Activated naive CD4-positive, alpha-beta T cell treated with anti-CD3 and anti-CD28 coated beads for 36 hours (primary cell): ENCODE measurements around the gene MACROD2. TPM values are rescaled to one million over a fixed set of nuclear protein-coding genes. Genes with fewer than 3 reads are reported as not detected.

Source experiments
- CTCF ChIA-PET: fragments of 350-600 bp; sonication (Branson Sonifier 250); formaldehyde crosslinking; loops from one replicate; lab custom pipeline; 2021; ENCODE audit warnings: antibody characterized with exemption; lab: Charles Lee
- DNase-seq: peaks from one replicate; pipeline ENCODE4 v3.0.0-alpha.2; 2020
- H3K27ac Mint-ChIP-seq: one replicate; pipeline ENCODE4 v1.8.0; 2021; ENCODE audit warnings: mild to moderate bottlenecking, mixed read lengths
- H3K27me3 Mint-ChIP-seq: one replicate; pipeline ENCODE4 v1.8.0; 2021; ENCODE audit warnings: low read depth, mixed read lengths
- H3K36me3 Mint-ChIP-seq: one replicate; pipeline ENCODE4 v1.8.0; 2021; ENCODE audit warnings: low read depth, mixed read lengths
- H3K4me1 Mint-ChIP-seq: one replicate; pipeline ENCODE4 v1.8.0; 2021; ENCODE audit warnings: low read depth, mixed read lengths
- H3K4me3 Mint-ChIP-seq: one replicate; pipeline ENCODE4 v1.8.0; 2021; ENCODE audit warnings: mild to moderate bottlenecking, moderate library complexity, mixed read lengths
- H3K9me3 Mint-ChIP-seq: one replicate; pipeline ENCODE4 v1.8.0; 2021; ENCODE audit warnings: mixed read lengths
- intact Hi-C: fragments of 100-400 bp; cut with micrococcal nuclease; formaldehyde crosslinking; loops from one replicate; pipeline ENCODE4 v1.15.1; 2023
- total RNA-seq, 2 experiments: library from RNA; stranded (reverse); gene quantifications; one replicate each; pipeline ENCODE4 v1.2.3, GENCODE V29; 2021

Gene MACROD2
- total RNA-seq, 2 experiments from 2014 or later: not detected

DNA sequence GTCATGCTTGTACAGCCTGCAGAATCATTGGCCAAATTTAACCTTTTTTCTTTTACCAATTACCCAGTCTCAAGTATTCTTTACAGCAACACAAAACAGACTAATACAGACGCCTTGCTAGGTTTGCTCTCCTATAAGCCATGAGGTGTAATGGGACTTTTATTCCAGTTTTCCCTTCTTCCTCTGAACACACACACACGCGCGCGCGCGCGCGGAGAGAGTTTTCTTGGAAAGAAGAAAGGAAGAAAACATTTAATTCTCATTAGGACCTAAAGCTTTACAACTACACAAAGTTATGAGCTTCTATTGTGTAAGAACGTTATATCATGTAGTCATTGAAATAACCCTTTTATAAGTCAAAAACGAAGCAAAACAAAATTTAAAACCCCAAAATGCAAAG, 1023.6 kb downstream of the MACROD2 start:
- intact Hi-C loops: no loop called here
- no peak for DNase-seq
- CTCF ChIA-PET: no interaction called here
- no peak overlapping the region for H3K4me3 Mint-ChIP-seq
- H3K36me3 Mint-ChIP-seq: no peaks in the 10 kb centered on the region
- peaks cover 7% of the 10 kb centered on the region for H3K9me3 Mint-ChIP-seq
- no peaks in the 10 kb centered on the region for H3K27me3 Mint-ChIP-seq
- H3K27ac Mint-ChIP-seq: no peak overlapping the region
- H3K4me1 Mint-ChIP-seq: no peaks in the 10 kb centered on the region

DNA sequence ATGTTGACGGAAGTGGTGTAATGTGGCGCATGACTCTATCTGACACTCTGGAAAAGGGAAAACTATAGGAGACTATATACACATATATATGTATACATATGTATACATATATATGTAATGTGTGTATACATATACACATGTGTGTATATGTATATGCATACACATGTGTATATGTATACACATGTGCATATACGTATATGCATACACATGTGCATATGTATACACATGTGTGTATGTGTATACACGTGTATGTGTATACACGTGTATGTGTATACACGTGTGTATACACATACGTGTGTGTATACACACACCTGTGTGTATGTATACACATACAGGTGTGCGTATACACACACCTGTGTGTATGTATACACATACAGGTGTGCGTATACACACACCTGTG, 1025.5 kb downstream of the MACROD2 start:
- Mint-ChIP-seq H3K27me3 (no peaks in the 10 kb centered on the region), H3K4me1 (no peaks in the 10 kb centered on the region)

DNA sequence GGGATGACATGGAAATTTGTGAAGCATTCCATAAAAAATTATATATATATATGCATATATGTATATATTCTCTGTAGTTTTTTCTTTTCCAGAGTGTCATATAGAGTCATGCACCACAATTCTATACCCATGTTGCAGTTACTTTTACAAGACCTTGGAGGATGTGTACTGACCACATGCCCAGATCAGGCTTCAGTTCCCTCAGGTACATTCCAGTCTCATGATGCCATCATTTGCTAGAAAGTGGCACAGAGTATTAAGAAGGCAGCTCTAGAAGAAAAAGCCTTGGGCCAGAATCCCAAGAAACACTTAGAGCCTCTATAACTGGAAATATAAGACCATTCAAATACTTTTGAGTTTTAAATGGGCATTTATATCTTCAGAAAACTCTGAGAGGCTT, 1027.6 kb downstream of the MACROD2 start:
- H3K4me1 Mint-ChIP-seq: no peaks in the 10 kb centered on the region

More for the DNA sequence above, 1025.5 kb downstream of the MACROD2 start:
- no peak for DNase-seq
- CTCF ChIA-PET: no interaction called here
- H3K9me3 Mint-ChIP-seq: peaks cover 8% of the 10 kb centered on the region
- no peaks in the 10 kb centered on the region for H3K36me3 Mint-ChIP-seq
- no peak overlapping the region for H3K27ac Mint-ChIP-seq
- H3K4me3 Mint-ChIP-seq: no peak overlapping the region
- intact Hi-C loops: no loop called here

DNA sequence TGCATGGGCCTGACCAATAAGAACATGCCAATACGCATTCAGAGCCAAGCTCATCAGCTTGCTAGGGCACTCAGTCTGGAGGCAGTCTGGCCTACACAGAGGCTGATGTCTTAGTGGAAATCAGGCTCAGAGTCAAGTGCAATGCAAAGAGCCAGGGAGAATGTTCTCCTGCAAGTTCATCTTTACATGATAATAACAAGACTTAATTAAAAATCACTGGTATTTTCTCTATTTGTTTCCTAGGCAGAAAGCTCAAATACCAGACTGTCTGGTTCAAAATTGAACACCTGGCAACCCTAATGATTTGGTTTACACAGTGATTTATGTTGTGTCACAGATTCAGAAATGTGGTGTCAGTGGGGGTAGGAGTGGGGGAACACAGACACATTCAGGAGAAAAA, 1031.4 kb downstream of the MACROD2 start:
- Mint-ChIP-seq H3K4me3 (no peak overlapping the region), H3K27me3 (no peaks in the 10 kb centered on the region), H3K27ac (no peak overlapping the region), H3K9me3 (peaks cover 3% of the 10 kb centered on the region), H3K4me1 (no peaks in the 10 kb centered on the region), H3K36me3 (no peaks in the 10 kb centered on the region)
- intact Hi-C loops: no loop called here
- CTCF ChIA-PET: no interaction called here
- DNase-seq: no peak

More for the DNA sequence above, 1027.6 kb downstream of the MACROD2 start:
- CTCF ChIA-PET: no interaction called here
- Mint-ChIP-seq H3K36me3 (no peaks in the 10 kb centered on the region), H3K9me3 (peaks cover 6% of the 10 kb centered on the region), H3K27ac (no peak overlapping the region), H3K4me3 (no peak overlapping the region), H3K27me3 (no peaks in the 10 kb centered on the region)
- no peak for DNase-seq
- intact Hi-C loops: no loop called here

DNA sequence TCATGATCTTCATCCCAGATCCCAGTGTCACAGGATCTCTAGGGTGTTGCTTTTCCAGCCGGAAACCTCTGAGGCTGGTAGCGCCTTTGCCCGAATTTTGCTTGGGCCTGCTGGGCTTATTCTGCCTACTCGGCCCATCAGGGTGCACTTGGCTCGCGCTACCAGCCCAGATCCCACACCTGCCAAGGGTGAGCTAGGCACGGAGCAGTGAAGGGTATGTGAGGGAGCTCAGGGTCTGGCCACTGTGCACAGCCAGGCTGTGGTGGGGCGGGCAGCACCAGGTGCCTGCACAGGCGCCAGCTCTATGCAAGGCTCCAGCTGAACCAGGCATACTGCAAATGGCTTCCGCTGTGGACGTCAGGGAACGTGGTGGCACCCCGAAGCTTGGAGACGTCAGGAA, 1035.5 kb downstream of the MACROD2 start:
- no peaks in the 10 kb centered on the region for H3K36me3 Mint-ChIP-seq
- H3K4me3 Mint-ChIP-seq: no peak overlapping the region
- no peaks in the 10 kb centered on the region for H3K27me3 Mint-ChIP-seq
- no peaks in the 10 kb centered on the region for H3K9me3 Mint-ChIP-seq
- CTCF ChIA-PET: no interaction called here
- intact Hi-C loops: no loop called here
- H3K27ac Mint-ChIP-seq: no peak overlapping the region
- no peak for DNase-seq
- H3K4me1 Mint-ChIP-seq: no peaks in the 10 kb centered on the region

DNA sequence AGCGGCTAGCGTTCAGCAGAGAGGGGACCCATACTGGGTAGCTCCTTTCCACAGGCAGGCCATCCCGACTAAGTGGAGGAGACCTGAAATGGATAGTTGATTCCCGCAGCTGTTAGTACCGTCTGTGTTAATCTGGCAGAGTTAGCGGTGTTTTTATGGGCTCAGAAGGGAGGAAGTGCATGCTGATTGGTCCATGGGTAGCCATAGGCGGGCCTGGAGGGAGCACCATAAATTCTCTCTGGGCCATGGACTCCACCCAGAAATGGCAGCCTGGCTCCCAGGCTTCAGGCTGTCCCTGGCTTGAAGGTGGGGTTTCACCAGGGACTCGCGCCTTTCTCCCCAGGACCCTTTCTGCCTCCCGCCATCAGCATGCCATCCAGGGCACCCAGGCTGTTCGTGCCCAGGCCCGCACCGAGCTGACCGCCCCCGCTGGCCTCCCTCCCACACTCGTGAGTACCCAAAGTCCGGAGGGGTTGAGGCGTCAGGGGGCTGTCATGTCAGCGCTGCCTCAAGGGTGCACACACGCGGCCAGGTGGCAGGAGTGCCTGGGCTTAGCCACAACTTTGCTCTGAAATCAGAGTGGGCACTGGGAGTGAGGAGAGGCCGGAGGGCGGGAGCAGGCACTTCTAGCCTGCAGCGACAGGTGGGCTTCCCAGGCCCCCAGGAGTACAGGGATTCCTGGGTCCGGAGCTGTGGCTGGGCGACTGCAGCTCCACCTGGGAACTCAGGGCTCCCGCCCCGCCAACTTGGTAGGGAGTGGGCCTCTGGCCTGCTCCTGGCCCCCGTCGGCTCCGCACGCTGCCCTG, 1036.4 kb downstream of the MACROD2 start:
- CTCF ChIA-PET: no interaction called here

DNA sequence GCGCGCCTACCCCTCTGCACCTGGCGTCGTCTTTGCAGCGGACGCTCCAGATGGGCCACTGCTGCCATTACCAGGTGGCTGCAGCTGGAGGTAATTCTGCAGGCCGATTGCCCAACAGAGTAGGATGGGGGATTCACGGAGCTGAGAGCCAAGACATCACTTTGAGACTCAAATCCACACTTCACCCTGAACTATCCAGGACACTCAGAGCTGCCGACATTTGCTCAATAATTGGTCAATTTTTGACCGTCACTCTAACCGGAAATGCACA, 1037.0 kb downstream of the MACROD2 start:
- H3K4me1 Mint-ChIP-seq: no peaks in the 10 kb centered on the region

More for the DNA sequence above, 1036.4 kb downstream of the MACROD2 start:
- intact Hi-C loops: no loop called here
- Mint-ChIP-seq H3K4me3 (no peak overlapping the region), H3K9me3 (no peaks in the 10 kb centered on the region), H3K36me3 (no peaks in the 10 kb centered on the region), H3K27me3 (no peaks in the 10 kb centered on the region), H3K27ac (no peak overlapping the region), H3K4me1 (no peaks in the 10 kb centered on the region)
- DNase-seq: no peak

DNA sequence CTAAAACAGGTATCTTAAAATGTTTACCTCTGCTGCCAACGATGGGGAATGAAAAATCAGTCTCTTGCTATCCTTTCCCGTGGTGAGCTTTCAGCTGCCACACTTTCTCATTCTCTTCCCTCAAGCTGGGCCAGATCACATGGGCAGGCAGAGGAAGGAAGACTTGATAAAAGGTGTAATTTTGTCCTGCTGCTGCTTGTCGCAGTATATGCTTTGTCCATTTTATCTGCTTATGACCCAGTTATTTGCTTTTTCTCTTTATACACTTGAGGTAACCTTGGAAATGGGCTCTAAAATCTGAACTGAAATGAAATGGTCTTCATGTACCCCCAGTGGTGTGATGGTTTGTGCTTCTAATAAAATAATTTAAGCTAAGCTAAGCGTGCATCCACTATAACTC, 1038.0 kb downstream of the MACROD2 start:
- DNase-seq: no peak
- no peaks in the 10 kb centered on the region for H3K27me3 Mint-ChIP-seq
- H3K36me3 Mint-ChIP-seq: no peaks in the 10 kb centered on the region
- CTCF ChIA-PET: no interaction called here
- intact Hi-C loops: no loop called here
- H3K4me1 Mint-ChIP-seq: no peaks in the 10 kb centered on the region
- H3K4me3 Mint-ChIP-seq: no peak overlapping the region
- no peaks in the 10 kb centered on the region for H3K9me3 Mint-ChIP-seq
- no peak overlapping the region for H3K27ac Mint-ChIP-seq

More for the DNA sequence above, 1037.0 kb downstream of the MACROD2 start:
- Mint-ChIP-seq H3K4me3 (no peak overlapping the region), H3K27ac (no peak overlapping the region), H3K36me3 (no peaks in the 10 kb centered on the region), H3K9me3 (no peaks in the 10 kb centered on the region), H3K27me3 (no peaks in the 10 kb centered on the region)
- CTCF ChIA-PET: no interaction called here
- no peak for DNase-seq
- intact Hi-C loops: no loop called here

DNA sequence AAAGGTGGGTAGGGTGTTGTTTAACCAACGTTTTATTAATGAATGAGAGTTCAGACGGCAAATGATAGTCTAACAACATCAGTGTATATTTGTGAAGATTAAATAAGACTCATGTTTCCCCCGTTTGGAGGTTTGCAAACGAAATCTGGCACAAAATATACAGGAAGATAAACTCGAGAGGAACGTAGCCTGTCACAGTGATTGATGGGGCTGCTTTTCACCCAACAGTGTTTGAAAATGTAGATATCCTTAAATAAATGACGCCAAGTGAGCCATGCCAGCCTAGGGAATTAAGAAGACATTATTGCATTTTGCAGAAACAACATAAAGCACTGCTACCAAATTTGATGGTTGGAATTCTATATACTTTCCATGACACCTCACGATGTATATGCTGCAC, 1038.6 kb downstream of the MACROD2 start:
- no peak overlapping the region for H3K27ac Mint-ChIP-seq
- DNase-seq: no peak
- no peaks in the 10 kb centered on the region for H3K36me3 Mint-ChIP-seq
- no peak overlapping the region for H3K4me3 Mint-ChIP-seq
- H3K27me3 Mint-ChIP-seq: no peaks in the 10 kb centered on the region
- H3K4me1 Mint-ChIP-seq: no peaks in the 10 kb centered on the region
- H3K9me3 Mint-ChIP-seq: no peaks in the 10 kb centered on the region
- intact Hi-C loops: no loop called here
- CTCF ChIA-PET: no interaction called here

DNA sequence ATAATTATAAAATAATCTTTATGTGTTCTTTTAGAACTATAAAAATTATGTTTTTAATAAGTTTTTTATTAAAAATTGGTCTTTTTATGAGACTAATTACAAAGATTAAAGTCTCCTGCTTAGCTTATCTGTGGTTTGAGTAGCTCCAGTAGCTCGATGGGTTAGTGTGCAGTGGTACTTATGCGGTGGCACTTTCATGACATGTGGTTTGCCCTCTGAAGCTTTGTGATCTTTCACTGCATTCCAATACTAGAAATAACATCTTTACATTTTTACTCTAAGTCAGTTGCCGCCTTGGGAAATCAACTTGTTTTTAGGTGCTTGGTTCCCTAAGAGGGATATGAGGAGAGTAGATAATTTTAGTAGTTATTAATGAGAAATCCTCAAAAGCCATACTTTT, 1041.6 kb downstream of the MACROD2 start:
- no peaks in the 10 kb centered on the region for H3K36me3 Mint-ChIP-seq
- H3K27ac Mint-ChIP-seq: no peak overlapping the region
- intact Hi-C loops: no loop called here
- H3K4me3 Mint-ChIP-seq: no peak overlapping the region
- H3K9me3 Mint-ChIP-seq: peaks cover 2% of the 10 kb centered on the region
- no peak for DNase-seq
- H3K4me1 Mint-ChIP-seq: no peaks in the 10 kb centered on the region
- CTCF ChIA-PET: no interaction called here
- H3K27me3 Mint-ChIP-seq: no peaks in the 10 kb centered on the region

DNA sequence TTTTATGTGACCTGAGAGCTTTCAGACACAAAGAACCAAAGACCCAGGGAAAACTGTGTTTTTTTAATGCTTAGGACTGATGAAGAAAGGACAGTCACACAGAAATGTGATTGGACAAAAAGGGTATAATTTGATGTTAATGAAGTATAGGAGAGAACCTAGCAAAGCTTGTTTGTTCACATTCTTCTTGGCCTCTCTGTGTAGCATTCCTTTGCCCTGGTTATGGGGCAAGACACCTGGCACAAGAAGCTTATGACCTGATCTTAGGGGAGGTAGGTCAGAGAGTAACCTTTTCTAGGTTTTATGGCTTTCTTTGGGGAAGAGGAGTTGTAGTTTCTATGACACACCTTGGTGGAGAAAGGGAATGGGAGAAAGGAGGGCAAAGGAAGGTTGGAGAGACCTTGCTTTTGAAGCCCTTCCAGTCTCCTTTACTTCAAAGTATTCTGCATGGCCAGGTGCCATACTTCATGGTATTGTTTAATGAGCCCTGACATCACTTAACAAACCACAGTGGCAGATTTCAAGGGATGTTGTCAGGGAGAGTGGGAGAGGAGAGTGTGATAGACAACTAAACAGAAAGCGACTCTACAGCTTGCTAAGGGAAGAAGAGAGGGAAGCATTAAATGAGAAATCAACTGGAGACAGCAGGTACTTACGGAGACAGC, 1043.9 kb downstream of the MACROD2 start:
- no peak overlapping the region for H3K4me3 Mint-ChIP-seq
- H3K36me3 Mint-ChIP-seq: no peaks in the 10 kb centered on the region
- CTCF ChIA-PET: no interaction called here
- no peaks in the 10 kb centered on the region for H3K27me3 Mint-ChIP-seq
- no peak overlapping the region for H3K27ac Mint-ChIP-seq
- H3K4me1 Mint-ChIP-seq: no peaks in the 10 kb centered on the region
- intact Hi-C loops: no loop called here
- H3K9me3 Mint-ChIP-seq: peaks cover 2% of the 10 kb centered on the region
- DNase-seq: no peak

DNA sequence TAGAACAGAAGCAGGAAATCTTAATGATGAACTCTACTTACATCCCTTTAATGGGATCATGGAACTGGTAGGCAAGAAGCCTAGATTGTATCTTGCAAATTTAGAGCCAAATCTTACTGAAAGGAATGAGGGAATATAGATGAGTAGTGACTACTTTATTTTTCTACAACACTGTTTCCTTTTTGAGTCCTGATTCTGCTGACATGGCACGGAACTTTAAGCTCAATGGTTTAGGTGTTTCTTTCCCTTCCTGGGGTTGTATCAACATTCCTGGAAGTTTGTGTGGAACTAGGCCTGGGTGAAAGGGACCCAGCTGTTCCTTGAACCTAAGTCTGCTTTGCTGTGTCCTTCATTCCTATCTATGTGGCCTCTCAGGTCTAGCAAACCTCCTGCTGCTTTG, 1047.4 kb downstream of the MACROD2 start:
- intact Hi-C loops: no loop called here
- Mint-ChIP-seq H3K9me3 (peaks cover 2% of the 10 kb centered on the region), H3K36me3 (no peaks in the 10 kb centered on the region), H3K4me1 (no peaks in the 10 kb centered on the region), H3K27me3 (no peaks in the 10 kb centered on the region), H3K4me3 (no peak overlapping the region), H3K27ac (no peak overlapping the region)
- CTCF ChIA-PET: no interaction called here
- no peak for DNase-seq

DNA sequence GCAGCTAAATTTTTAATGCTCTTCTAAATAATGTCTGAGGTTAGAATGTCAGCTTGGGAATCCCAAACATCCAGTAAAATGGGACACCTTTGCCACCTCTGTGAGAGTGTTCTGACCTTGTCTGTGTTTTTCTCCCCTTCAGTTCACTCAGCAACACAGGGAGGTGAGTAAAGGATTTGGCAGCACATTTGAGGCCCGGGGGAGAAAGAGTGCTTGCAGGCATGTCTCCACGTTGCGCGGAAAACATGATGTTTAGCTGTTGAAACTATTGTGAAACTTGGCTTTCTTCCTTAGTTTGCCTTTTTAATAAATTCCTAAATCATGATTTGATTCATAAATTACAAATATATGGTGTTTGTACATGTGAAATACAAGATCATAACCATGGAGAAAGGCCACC, 1049.9 kb downstream of the MACROD2 start:
- no peak for DNase-seq
- intact Hi-C loops: no loop called here
- Mint-ChIP-seq H3K27ac (no peak overlapping the region), H3K27me3 (no peaks in the 10 kb centered on the region), H3K4me1 (no peaks in the 10 kb centered on the region), H3K4me3 (no peak overlapping the region), H3K36me3 (no peaks in the 10 kb centered on the region), H3K9me3 (peaks cover 2% of the 10 kb centered on the region)
- CTCF ChIA-PET: no interaction called here
